NCI-H748 (cell line): ENCODE data around the gene MED12.

Experiments
- DNase-seq: peaks from one replicate; lab custom pipeline; 2025; ENCODE audit not compliant: unreplicated experiment; lab: John Stamatoyannopoulos, UW

The MED12 gene

GRCh38 chrX:71191248-71191647, 72.9 kb downstream of the MED12 start:
- DNase-seq, result no peak
